ENCODE results near the gene MLKL.

Gene MLKL

DNA sequence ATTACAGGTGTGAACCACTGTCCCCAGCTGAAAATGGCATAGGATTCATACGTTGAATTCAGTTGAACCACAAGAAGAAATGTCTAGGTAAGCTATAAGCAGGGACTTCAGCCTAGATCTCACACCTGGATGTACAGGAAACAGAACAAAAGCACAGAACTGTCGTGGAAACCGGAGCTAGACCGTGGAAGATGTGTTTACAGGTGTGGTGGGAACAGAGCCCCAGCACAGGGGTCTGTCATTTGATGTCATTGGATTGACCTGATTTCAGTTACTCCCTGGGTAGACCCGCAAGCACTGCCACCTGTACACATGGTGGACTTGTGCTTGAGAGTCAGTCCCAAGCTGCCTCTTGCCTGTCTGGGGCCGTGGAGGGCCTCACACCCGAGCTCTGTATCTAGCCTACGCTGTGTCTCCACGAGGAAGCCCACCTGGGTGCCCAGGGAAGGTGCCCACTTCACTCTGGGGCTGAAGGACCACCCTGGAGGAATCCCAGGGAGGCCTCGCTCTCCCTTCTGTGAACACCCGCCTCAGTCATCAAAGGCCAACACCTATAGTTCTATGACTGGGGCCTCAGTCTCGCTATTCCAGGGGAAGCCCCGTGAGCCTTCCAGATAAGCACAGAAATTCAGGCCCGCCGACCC, 32.2 kb upstream of the MLKL start:
- no peak for DNase-seq
- peaks cover 9 to 43% (median 33%) of the 10 kb centered on the region in 4 experiments for H3K4me1 ChIP-seq (ENCODE audit: control extremely low read depth in 1 of 4, control insufficient read depth in 4 of 4, insufficient read depth in 4 of 4, low read length in 3 of 4)
- no peaks in the 10 kb centered on the region for H3K9me3 ChIP-seq (ENCODE audit: control extremely low read depth in 1 of 5, control insufficient read depth in 4 of 5, insufficient read depth in 2 of 5, low read depth in 1 of 5, low read length in 4 of 5)
- H3K36me3 ChIP-seq (ENCODE audit: control insufficient read depth in 4 of 4, insufficient read depth in 4 of 4, low read length in 3 of 4) = no peaks in the 10 kb centered on the region
- WGBS (ENCODE audit: insufficient coverage) = 96% methylated on average over 14 of the region's 15 CpGs
- no peak overlapping the region for H3K4me3 ChIP-seq (ENCODE audit: control insufficient read depth in 1 of 7, extremely low read depth in 1 of 7, insufficient read depth in 4 of 7, low read depth in 2 of 7, low read length in 6 of 7)
- CTCF ChIA-PET = interaction anchor here (1.4 to 2.7 kb wide), 2 partner anchors 80 to 129 kb away, joined by 3 to 6 read pairs; no protein-coding TSS in a partner anchor
- H3K27ac ChIP-seq (ENCODE audit: insufficient read depth in 1 of 2, low read depth in 1 of 2, low read length in 2 of 2, poor library complexity in 1 of 2, severe bottlenecking in 2 of 2) = no peak overlapping the region
- no peaks in the 10 kb centered on the region for H3K27me3 ChIP-seq (replicated peaks in 2 of 5; ENCODE audit: control insufficient read depth in 4 of 5, insufficient read depth in 5 of 5, low read length in 4 of 5)
- POLR2A ChIA-PET = no interaction called here

DNA sequence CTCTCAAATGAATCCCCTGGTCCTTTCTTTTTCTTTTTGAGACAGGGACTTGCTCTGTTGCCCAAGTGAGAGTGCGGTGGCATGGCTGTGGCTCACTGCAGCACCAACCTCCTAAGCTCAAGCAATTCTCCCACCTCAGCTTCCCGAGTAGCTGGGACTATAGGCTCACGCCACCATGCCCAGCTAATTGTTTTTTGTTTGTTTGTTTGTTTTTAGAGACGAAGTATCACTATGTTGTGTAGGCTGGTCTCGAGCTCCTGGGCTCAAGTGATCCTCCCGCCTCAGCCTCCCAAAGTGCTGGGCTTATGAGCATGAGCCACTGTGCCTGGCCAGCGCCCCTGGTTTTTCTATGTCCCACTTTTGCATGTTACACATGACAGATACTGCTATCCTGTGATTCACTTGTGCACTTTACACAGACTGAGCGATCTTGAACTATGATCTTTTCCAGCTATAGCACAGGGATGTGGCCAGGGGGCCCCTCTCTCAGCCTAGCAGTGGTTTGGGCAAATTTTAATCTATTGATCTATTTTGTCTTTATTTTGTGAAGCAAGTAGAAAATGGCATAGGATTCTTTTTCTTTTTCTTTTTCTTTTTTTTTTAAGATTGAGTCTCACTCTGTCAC, 31.3 kb upstream of the MLKL start:
- ChIA-PET POLR2A (no interaction called here), CTCF (interaction anchor here (0.6 to 3.4 kb wide), 4 partner anchors 19 to 1796 kb away, joined by 3 to 10 read pairs (median 4); no protein-coding TSS in a partner anchor)
- WGBS (ENCODE audit: insufficient coverage) = 88% methylated on average over 4 of the region's 8 CpGs
- H3K4me1 ChIP-seq (ENCODE audit: control extremely low read depth in 1 of 4, control insufficient read depth in 4 of 4, insufficient read depth in 4 of 4, low read length in 3 of 4) = peaks cover 9 to 38% (median 31%) of the 10 kb centered on the region in 4 experiments
- no peaks in the 10 kb centered on the region for H3K27me3 ChIP-seq (replicated peaks in 2 of 5; ENCODE audit: control insufficient read depth in 4 of 5, insufficient read depth in 5 of 5, low read length in 4 of 5)
- no peak for DNase-seq
- no peak overlapping the region for H3K27ac ChIP-seq (ENCODE audit: insufficient read depth in 1 of 2, low read depth in 1 of 2, low read length in 2 of 2, poor library complexity in 1 of 2, severe bottlenecking in 2 of 2)
- no peak overlapping the region for H3K4me3 ChIP-seq (ENCODE audit: control insufficient read depth in 1 of 7, extremely low read depth in 1 of 7, insufficient read depth in 4 of 7, low read depth in 2 of 7, low read length in 6 of 7)
- no peaks in the 10 kb centered on the region for H3K36me3 ChIP-seq (ENCODE audit: control insufficient read depth in 4 of 4, insufficient read depth in 4 of 4, low read length in 3 of 4)
- H3K9me3 ChIP-seq (ENCODE audit: control extremely low read depth in 1 of 5, control insufficient read depth in 4 of 5, insufficient read depth in 2 of 5, low read depth in 1 of 5, low read length in 4 of 5) = peaks cover 0 to 4% (median 0%) of the 10 kb centered on the region in 5 experiments

GRCh38 chr16:74729783-74730683, 29.4 kb upstream of the MLKL start:
- Histone ChIP-seq H3K4me1 (ENCODE audit: control extremely low read depth in 1 of 4, control insufficient read depth in 4 of 4, insufficient read depth in 4 of 4, low read length in 3 of 4) (peaks cover 9 to 32% (median 24%) of the 10 kb centered on the region in 4 experiments), H3K36me3 (ENCODE audit: control insufficient read depth in 4 of 4, insufficient read depth in 4 of 4, low read length in 3 of 4) (no peaks in the 10 kb centered on the region), H3K4me3 (ENCODE audit: control insufficient read depth in 1 of 7, extremely low read depth in 1 of 7, insufficient read depth in 4 of 7, low read depth in 2 of 7, low read length in 6 of 7) (peak overlapping the region in 5 of 7 experiments; percentile 2 to 55 (median 47)), H3K27me3 (replicated peaks in 2 of 5; ENCODE audit: control insufficient read depth in 4 of 5, insufficient read depth in 5 of 5, low read length in 4 of 5) (no peaks in the 10 kb centered on the region), H3K9me3 (ENCODE audit: control extremely low read depth in 1 of 5, control insufficient read depth in 4 of 5, insufficient read depth in 2 of 5, low read depth in 1 of 5, low read length in 4 of 5) (peaks cover 0 to 9% (median 0%) of the 10 kb centered on the region in 5 experiments), H3K27ac (ENCODE audit: insufficient read depth in 1 of 2, low read depth in 1 of 2, low read length in 2 of 2, poor library complexity in 1 of 2, severe bottlenecking in 2 of 2) (peak overlapping the region in 1 of 2 experiments; percentile 38)
- peak; percentile 25 to 86 (median 80) for DNase-seq
- ChIA-PET CTCF (interaction anchor here (0.9 to 3.4 kb wide), 9 partner anchors 9 to 133 kb away, joined by 3 to 10 read pairs (median 4); no protein-coding TSS in a partner anchor), POLR2A (no interaction called here)
- 8% methylated on average over 9 of the region's 11 CpGs for WGBS (ENCODE audit: insufficient coverage)

DNA sequence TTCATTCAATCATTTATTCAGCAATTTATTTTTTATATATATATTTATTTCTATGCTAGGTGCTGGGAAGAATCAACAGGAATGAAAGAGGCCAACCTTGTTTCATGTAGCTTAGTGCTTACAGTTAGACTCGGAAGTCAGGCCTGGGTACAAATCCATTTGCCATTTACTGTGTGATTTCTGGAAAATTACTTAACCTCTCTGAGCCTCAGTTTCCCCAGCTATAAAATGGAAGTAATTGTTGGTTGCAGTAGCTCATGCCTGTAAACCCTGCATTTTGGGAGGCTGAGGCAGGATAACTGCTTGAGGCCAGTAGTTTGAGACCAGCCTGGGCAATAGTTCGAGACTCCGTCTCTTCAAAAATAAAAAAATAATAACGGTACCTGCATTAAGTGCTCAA, 27.2 kb upstream of the MLKL start:
- CTCF ChIA-PET = interaction anchor here (2.0 to 4.0 kb wide), 2 partner anchors 18 to 134 kb away, joined by 9 to 22 read pairs; no protein-coding TSS in a partner anchor
- 100% methylated on average over 4 of the region's 4 CpGs for WGBS (ENCODE audit: insufficient coverage)

DNA sequence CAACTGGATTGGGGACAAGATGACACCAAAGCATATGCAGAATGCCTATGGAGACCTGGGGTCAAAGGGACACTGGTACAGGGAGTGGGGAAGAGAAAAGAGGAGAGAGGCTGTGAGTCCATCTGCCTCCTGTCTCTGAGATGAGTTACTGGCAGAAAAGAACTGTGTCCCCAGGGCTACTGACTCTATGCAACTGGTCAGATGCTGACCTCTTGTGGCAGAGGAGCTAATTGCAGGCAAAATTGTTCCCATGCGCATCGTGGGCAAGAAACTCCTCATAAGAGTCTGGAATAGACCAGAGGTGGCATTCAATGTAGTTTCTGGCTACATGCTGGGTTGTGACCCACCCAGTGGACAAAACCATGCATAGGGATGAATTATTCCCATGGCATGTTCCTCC, 26.1 kb upstream of the MLKL start:
- H3K27ac ChIP-seq (ENCODE audit: insufficient read depth in 1 of 2, low read depth in 1 of 2, low read length in 2 of 2, poor library complexity in 1 of 2, severe bottlenecking in 2 of 2) = no peak overlapping the region
- H3K36me3 ChIP-seq (ENCODE audit: control insufficient read depth in 4 of 4, insufficient read depth in 4 of 4, low read length in 3 of 4) = no peaks in the 10 kb centered on the region
- H3K27me3 ChIP-seq (replicated peaks in 2 of 5; ENCODE audit: control insufficient read depth in 4 of 5, insufficient read depth in 5 of 5, low read length in 4 of 5) = no peaks in the 10 kb centered on the region
- WGBS (ENCODE audit: insufficient coverage) = 96% methylated on average over 2 of the region's 2 CpGs
- no peak overlapping the region for H3K4me3 ChIP-seq (ENCODE audit: control insufficient read depth in 1 of 7, extremely low read depth in 1 of 7, insufficient read depth in 4 of 7, low read depth in 2 of 7, low read length in 6 of 7)
- DNase-seq = peak in 1 of 3 donors; percentile 33
- ChIA-PET POLR2A (no interaction called here), CTCF (interaction anchor here (1.0 to 4.0 kb wide), 7 partner anchors 10 to 135 kb away, joined by 3 to 22 read pairs (median 5); no protein-coding TSS in a partner anchor)
- H3K4me1 ChIP-seq (ENCODE audit: control extremely low read depth in 1 of 4, control insufficient read depth in 4 of 4, insufficient read depth in 4 of 4, low read length in 3 of 4) = peaks cover 9 to 32% (median 26%) of the 10 kb centered on the region in 4 experiments
- peaks cover 0 to 9% (median 0%) of the 10 kb centered on the region in 5 experiments for H3K9me3 ChIP-seq (ENCODE audit: control extremely low read depth in 1 of 5, control insufficient read depth in 4 of 5, insufficient read depth in 2 of 5, low read depth in 1 of 5, low read length in 4 of 5)

More for the DNA sequence above, 27.2 kb upstream of the MLKL start:
- Histone ChIP-seq H3K4me3 (ENCODE audit: control insufficient read depth in 1 of 7, extremely low read depth in 1 of 7, insufficient read depth in 4 of 7, low read depth in 2 of 7, low read length in 6 of 7) (no peak overlapping the region), H3K36me3 (ENCODE audit: control insufficient read depth in 4 of 4, insufficient read depth in 4 of 4, low read length in 3 of 4) (no peaks in the 10 kb centered on the region), H3K9me3 (ENCODE audit: control extremely low read depth in 1 of 5, control insufficient read depth in 4 of 5, insufficient read depth in 2 of 5, low read depth in 1 of 5, low read length in 4 of 5) (peaks cover 0 to 9% (median 0%) of the 10 kb centered on the region in 5 experiments), H3K27ac (ENCODE audit: insufficient read depth in 1 of 2, low read depth in 1 of 2, low read length in 2 of 2, poor library complexity in 1 of 2, severe bottlenecking in 2 of 2) (no peak overlapping the region), H3K27me3 (replicated peaks in 2 of 5; ENCODE audit: control insufficient read depth in 4 of 5, insufficient read depth in 5 of 5, low read length in 4 of 5) (no peaks in the 10 kb centered on the region), H3K4me1 (ENCODE audit: control extremely low read depth in 1 of 4, control insufficient read depth in 4 of 4, insufficient read depth in 4 of 4, low read length in 3 of 4) (peaks cover 9 to 33% (median 27%) of the 10 kb centered on the region in 4 experiments)
- POLR2A ChIA-PET = no interaction called here
- DNase-seq = no peak

DNA sequence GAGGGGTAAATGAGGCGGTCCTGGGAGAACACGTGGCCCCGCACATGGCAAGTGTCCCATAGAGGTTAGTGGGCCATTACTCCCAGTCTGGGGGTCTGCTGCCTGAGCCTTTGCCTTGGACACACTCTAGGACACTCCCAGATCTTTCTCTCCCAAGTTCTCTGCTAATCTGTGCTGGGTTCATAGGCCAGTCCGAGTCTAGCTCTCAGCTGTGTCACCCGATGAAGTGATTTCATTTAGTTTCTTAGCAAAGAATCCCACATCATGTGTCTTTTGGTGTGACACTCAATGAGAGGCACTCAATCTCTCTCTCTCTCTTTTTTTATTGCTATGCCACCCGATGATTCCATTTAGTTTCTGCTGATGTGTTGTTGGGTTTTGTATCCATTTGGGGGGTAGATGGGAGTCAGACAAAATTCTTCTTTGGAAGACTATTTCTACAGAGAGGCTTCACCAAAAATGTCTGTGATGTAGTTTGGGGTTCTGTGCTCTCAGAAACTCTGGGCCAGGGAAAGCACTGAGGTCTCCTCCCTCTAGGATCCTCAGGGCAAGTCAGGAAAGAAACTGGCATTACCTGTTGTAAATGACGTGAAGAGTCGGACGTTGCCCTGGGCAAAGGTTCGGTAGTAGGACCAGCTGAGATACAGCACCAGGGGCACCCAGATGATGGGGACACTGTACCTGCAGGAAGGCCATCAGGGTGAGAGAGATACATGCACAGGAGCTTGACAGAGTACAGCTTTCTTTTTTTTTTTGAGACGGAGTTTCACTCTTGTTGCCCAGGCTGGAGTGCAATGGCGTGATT, 25.2 kb upstream of the MLKL start:
- H3K4me1 ChIP-seq (ENCODE audit: control extremely low read depth in 1 of 4, control insufficient read depth in 4 of 4, insufficient read depth in 4 of 4, low read length in 3 of 4) = peaks cover 8 to 35% (median 24%) of the 10 kb centered on the region in 4 experiments
- no peak overlapping the region for H3K4me3 ChIP-seq (ENCODE audit: control insufficient read depth in 1 of 7, extremely low read depth in 1 of 7, insufficient read depth in 4 of 7, low read depth in 2 of 7, low read length in 6 of 7)
- ChIA-PET CTCF (interaction anchor here (0.6 to 4.0 kb wide), 9 partner anchors 9 to 136 kb away, joined by 3 to 22 read pairs (median 4); no protein-coding TSS in a partner anchor), POLR2A (no interaction called here)
- DNase-seq = no peak
- peaks cover 0 to 9% (median 0%) of the 10 kb centered on the region in 5 experiments for H3K9me3 ChIP-seq (ENCODE audit: control extremely low read depth in 1 of 5, control insufficient read depth in 4 of 5, insufficient read depth in 2 of 5, low read depth in 1 of 5, low read length in 4 of 5)
- no peak overlapping the region for H3K27ac ChIP-seq (ENCODE audit: insufficient read depth in 1 of 2, low read depth in 1 of 2, low read length in 2 of 2, poor library complexity in 1 of 2, severe bottlenecking in 2 of 2)
- whole genome bisulfite sequencing (ENCODE audit: insufficient coverage) = 100% methylated on average over 9 of the region's 12 CpGs
- no peaks in the 10 kb centered on the region for H3K27me3 ChIP-seq (replicated peaks in 2 of 5; ENCODE audit: control insufficient read depth in 4 of 5, insufficient read depth in 5 of 5, low read length in 4 of 5)
- no peaks in the 10 kb centered on the region for H3K36me3 ChIP-seq (ENCODE audit: control insufficient read depth in 4 of 4, insufficient read depth in 4 of 4, low read length in 3 of 4)
